H1 (cell line): ENCODE data around the gene MYRF. TPM values are rescaled to one million over a fixed set of nuclear protein-coding genes. Genes with fewer than 3 reads are reported as not detected.
A peak's percentile ranks its signal among the peaks of the same experiment; 100 is the strongest.

Experiments used
- CTCF ChIA-PET: fragments of 300-600 bp; sonication (Branson Sonifier 250); formaldehyde crosslinking; loops from one replicate; lab custom pipeline; 2021; ENCODE audit not compliant: partially characterized antibody; lab: Charles Lee
- POLR2A ChIA-PET: fragments of 300-600 bp; sonication (Branson Sonifier 250); formaldehyde crosslinking; loops from one replicate; lab custom pipeline; 2021; ENCODE audit warnings: inconsistent platforms; ENCODE audit not compliant: partially characterized antibody; lab: Charles Lee
- DNase-seq, 2 experiments: peaks; one replicate each; pipeline versions ENCODE4 v3.0.0 to v3.0.0-alpha.2; 2010 to 2022; ENCODE audit warnings: low spot score in 2 of 2, low read depth in 1 of 2, mixed read lengths in 1 of 2
- FAIRE-seq: peaks from 2 replicates; lab custom pipeline; 2011; peaks lifted over from hg19 to GRCh38; lab: Jason Lieb, UNC
- H2AFZ ChIP-seq: 2 replicates; pipeline ENCODE4 v1.8.1; 2012; ENCODE audit warnings: low read length, inconsistent platforms
- H2AK5ac ChIP-seq: 2 replicates; pipeline ENCODE4 v1.6.1; 2013; ENCODE audit warnings: low read depth, low read length
- H2BK120ac ChIP-seq: replicated peaks from 2 replicates; pipeline ENCODE3; 2013; ENCODE audit warnings: low read depth, low read length, inconsistent platforms
- H2BK12ac ChIP-seq: 2 replicates; pipeline ENCODE4 v1.6.1; 2013; ENCODE audit warnings: low read depth, low read length
- H2BK15ac ChIP-seq: 2 replicates; pipeline ENCODE4 v1.6.1; 2013; ENCODE audit warnings: low read length
- H2BK20ac ChIP-seq: 2 replicates; pipeline ENCODE4 v1.6.1; 2013; ENCODE audit warnings: low read length
- H2BK5ac ChIP-seq: 2 replicates; pipeline ENCODE4 v1.6.1; 2013; ENCODE audit warnings: low read depth, low read length
- H3K14ac ChIP-seq: 2 replicates; pipeline ENCODE4 v1.6.1; 2013; ENCODE audit warnings: inconsistent platforms; ENCODE audit not compliant: insufficient read length
- H3K18ac ChIP-seq: 2 replicates; pipeline ENCODE4 v1.6.1; 2013; ENCODE audit warnings: low read length; ENCODE audit errors: extremely low read depth
- H3K23ac ChIP-seq: 2 replicates; pipeline ENCODE4 v1.6.1; 2013; ENCODE audit warnings: inconsistent platforms; ENCODE audit not compliant: insufficient read length
- H3K23me2 ChIP-seq: 2 replicates; pipeline ENCODE4 v1.6.1; 2013; ENCODE audit warnings: low read depth, low read length
- H3K27ac ChIP-seq: 2 replicates; pipeline ENCODE4 v1.6.1; 2011; ENCODE audit warnings: low read depth, low read length, inconsistent platforms
- H3K27me3 ChIP-seq, 4 experiments: replicated peaks in 1 of 4; 1 replicate in 1 of 4; 2 replicates in 3 of 4; pipeline versions ENCODE4 v1.6.1 to v1.8.1; 2011 to 2013; ENCODE audit warnings: low read length in 3 of 4, mild to moderate bottlenecking in 3 of 4, inconsistent platforms in 2 of 4, mixed read lengths in 2 of 4, moderate library complexity in 1 of 4; ENCODE audit not compliant: control insufficient read depth in 3 of 4, insufficient read depth in 3 of 4; ENCODE audit errors: extremely low read depth in 1 of 4
- H3K36me3 ChIP-seq, 4 experiments: 2 replicates each; pipeline versions ENCODE4 v1.6.1 to v1.8.1; 2011 to 2013; ENCODE audit warnings: mild to moderate bottlenecking in 4 of 4, low read length in 3 of 4, moderate library complexity in 2 of 4, control low read depth in 1 of 4, inconsistent platforms in 1 of 4; ENCODE audit not compliant: insufficient read depth in 4 of 4, control insufficient read depth in 2 of 4
- H3K4ac ChIP-seq: replicated peaks from 2 replicates; pipeline ENCODE3; 2013; ENCODE audit warnings: low read length, low read depth, mixed read lengths, inconsistent platforms; ENCODE audit not compliant: insufficient read length
- H3K4me1 ChIP-seq, 4 experiments: replicated peaks in 1 of 4; 1 replicate in 1 of 4; 2 replicates in 3 of 4; pipeline versions ENCODE4 v1.6.1 to v1.8.1; 2011 to 2013; ENCODE audit warnings: low read length in 3 of 4, inconsistent platforms in 2 of 4, mixed read lengths in 1 of 4; ENCODE audit not compliant: insufficient read depth in 4 of 4, control insufficient read depth in 3 of 4
- H3K4me2 ChIP-seq, 2 experiments: 2 replicates each; pipeline versions ENCODE4 v1.6.1 to v1.8.1; 2011 to 2013; ENCODE audit warnings: low read depth in 2 of 2, low read length in 2 of 2, control low read depth in 1 of 2, inconsistent platforms in 1 of 2, mild to moderate bottlenecking in 1 of 2; ENCODE audit not compliant: insufficient read depth in 1 of 2
- H3K4me3 ChIP-seq, 4 experiments: fragments of 200-600, 300-600 bp in 1 of 4; sonication (generic), shearing (Covaris generic), sonication (Bioruptor Twin) in 1 of 4; 2 replicates each; pipeline versions ENCODE4 v1.5.1 to v1.8.1; 2011 to 2016; ENCODE audit warnings: low read length in 4 of 4, low read depth in 3 of 4, control low read depth in 2 of 4, inconsistent platforms in 2 of 4, mild to moderate bottlenecking in 2 of 4, mixed read lengths in 1 of 4, moderate library complexity in 1 of 4; ENCODE audit not compliant: insufficient read depth in 2 of 4; ENCODE audit errors: extremely low read depth in 1 of 4
- H3K56ac ChIP-seq: replicated peaks from 2 replicates; pipeline ENCODE3; 2013; ENCODE audit warnings: low read depth, mild to moderate bottlenecking, mixed read lengths, low read length, inconsistent platforms; ENCODE audit not compliant: insufficient read length
- H3K79me1 ChIP-seq: 2 replicates; pipeline ENCODE4 v1.6.1; 2013; ENCODE audit warnings: low read depth, low read length, control low read depth
- H3K79me2 ChIP-seq, 2 experiments: 2 replicates each; pipeline versions ENCODE4 v1.6.1 to v1.8.1; 2012 to 2013; ENCODE audit warnings: low read length in 2 of 2, mild to moderate bottlenecking in 2 of 2, inconsistent platforms in 1 of 2; ENCODE audit not compliant: insufficient read depth in 2 of 2, control insufficient read depth in 1 of 2
- H3K9ac ChIP-seq, 4 experiments: replicated peaks in 1 of 4; 1 replicate in 1 of 4; 2 replicates in 3 of 4; pipeline versions ENCODE4 v1.6.1 to v1.8.1; 2011 to 2013; ENCODE audit warnings: low read depth in 3 of 4, low read length in 3 of 4, control low read depth in 2 of 4, mild to moderate bottlenecking in 2 of 4, moderate library complexity in 2 of 4, inconsistent platforms in 1 of 4; ENCODE audit errors: extremely low read depth in 1 of 4
- H3K9me3 ChIP-seq, 2 experiments: 2 replicates each; pipeline versions ENCODE4 v1.6.1 to v1.8.1; 2012 to 2013; ENCODE audit warnings: mild to moderate bottlenecking in 2 of 2, moderate library complexity in 2 of 2, control low read depth in 1 of 2, inconsistent platforms in 1 of 2, low read depth in 1 of 2, low read length in 1 of 2, mixed read lengths in 1 of 2; ENCODE audit not compliant: insufficient read depth in 2 of 2
- H4K20me1 ChIP-seq, 2 experiments: replicated peaks in 1 of 2; 2 replicates each; pipeline versions ENCODE3 to v1.8.1; 2011 to 2013; ENCODE audit warnings: inconsistent platforms in 2 of 2, low read length in 2 of 2, mild to moderate bottlenecking in 1 of 2; ENCODE audit not compliant: insufficient read depth in 2 of 2, control insufficient read depth in 1 of 2
- H4K5ac ChIP-seq: 2 replicates; pipeline ENCODE4 v1.6.1; 2013; ENCODE audit warnings: low read length, low read depth, mixed read lengths, inconsistent platforms; ENCODE audit not compliant: insufficient read length
- H4K8ac ChIP-seq: 2 replicates; pipeline ENCODE4 v1.8.0; 2013; ENCODE audit warnings: mild to moderate bottlenecking, moderate library complexity, low read length, inconsistent platforms; ENCODE audit not compliant: insufficient read depth; ENCODE audit errors: extremely low read depth
- H4K91ac ChIP-seq: replicated peaks from 2 replicates; pipeline ENCODE3; 2013; ENCODE audit warnings: low read length, mixed read lengths, inconsistent platforms; ENCODE audit not compliant: insufficient read length
- BRCA1 ChIP-seq: IDR thresholded peaks from 2 replicates; pipeline ENCODE4 v1.6.1; 2012; ENCODE audit warnings: low read depth, low read length, improper control_type of control experiment
- EP300 ChIP-seq, 2 experiments: IDR thresholded peaks; 1 replicate in 1 of 2; 2 replicates in 1 of 2; pipeline ENCODE4 v1.6.1; 2011 to 2012; ENCODE audit warnings: low read depth in 2 of 2, low read length in 2 of 2, mild to moderate bottlenecking in 2 of 2, borderline replicate concordance in 1 of 2, inconsistent platforms in 1 of 2, moderate library complexity in 1 of 2
- EZH2 ChIP-seq: fragments of 200-600 bp; sonication (generic); IDR thresholded peaks from 2 replicates; pipeline ENCODE4 v1.7.1; 2012; ENCODE audit warnings: low read depth, mild to moderate bottlenecking, moderate library complexity, low read length, inconsistent platforms; ENCODE audit not compliant: severe bottlenecking
- POU5F1 ChIP-seq: IDR thresholded peaks from 2 replicates; pipeline ENCODE4 v1.6.1; 2011; ENCODE audit warnings: low read depth, mild to moderate bottlenecking, low read length, moderate library complexity
- RFX5 ChIP-seq: IDR thresholded peaks from 2 replicates; pipeline ENCODE4 v1.6.1; 2011; ENCODE audit warnings: low read depth, low read length, improper control_type of control experiment, borderline replicate concordance
- RNF2 ChIP-seq: fragments of 200-900, 300-1000 bp; sonication (generic); IDR thresholded peaks from 2 replicates; pipeline ENCODE4 v1.7.1; 2016; ENCODE audit warnings: borderline replicate concordance, low read depth, mild to moderate bottlenecking, antibody characterized with exemption, low read length; ENCODE audit not compliant: poor library complexity, severe bottlenecking; ENCODE audit errors: missing control alignments
- SRF ChIP-seq: IDR thresholded peaks from 2 replicates; pipeline ENCODE4 v1.6.1; 2011; ENCODE audit warnings: mild to moderate bottlenecking, low read depth, low read length, moderate library complexity
- SUZ12 ChIP-seq: fragments of 200-600 bp; sonication (generic); IDR thresholded peaks from 2 replicates; pipeline ENCODE4 v1.6.1; 2012; ENCODE audit warnings: mild to moderate bottlenecking, inconsistent platforms, low read length, moderate library complexity, mixed read lengths
- TAF7 ChIP-seq: optimal IDR thresholded peaks from 2 replicates; pipeline ENCODE3; 2011; ENCODE audit warnings: low read depth, mild to moderate bottlenecking, inconsistent platforms, low read length, moderate library complexity, borderline replicate concordance
- TBP ChIP-seq: IDR thresholded peaks from 2 replicates; pipeline ENCODE4 v1.6.1; 2011; ENCODE audit warnings: low read depth, low read length, improper control_type of control experiment
- WGBS, 2 experiments: shearing (Covaris generic) in 1 of 2; methylation state at CpG; one replicate each; pipeline versions ENCODE4 v1.1.6 to v1.1.7; 2013 to 2015; ENCODE audit warnings: low lambda C conversion rate in 2 of 2, mixed read lengths in 2 of 2, inconsistent platforms in 1 of 2, low coverage in 1 of 2, missing lambda C conversion rate in 1 of 2; ENCODE audit not compliant: insufficient replicate concordance in 2 of 2, insufficient coverage in 1 of 2, insufficient read length in 1 of 2; ENCODE audit errors: extremely low coverage in 1 of 2, missing lambda C conversion rate in 1 of 2; 5-methylcytosine and 5-hydroxymethylcytosine counted together
- polyA plus RNA-seq, 7 experiments: library from polyadenylated mRNA; depleted of rRNA in 3 of 7; stranded (reverse) in 5 of 7; unstranded in 2 of 7; fragments of >200 nt in 5 of 7; fragments of 200-250 nt in 2 of 7; gene quantifications; 1 replicate in 5 of 7; 2 replicates in 1 of 7; 4 replicates in 1 of 7; pipeline versions ENCODE4 v1.2.1 to v1.2.3, GENCODE V29; 2011 to 2013; ENCODE audit warnings: missing spikeins in 2 of 7, mixed read lengths in 2 of 7
- total RNA-seq: library from RNA; stranded (reverse); fragmentation: NEBNext Ultra II Directional; extraction: Animal tissue kit (Norgen Biotek cat#: 25700); gene quantifications from 2 replicates; pipeline ENCODE4 v1.2.1, GENCODE V29; 2021

MYRF gene
- total and polyA plus RNA-seq, 2 of the 8 experiments (the other 6 are each of a cell fraction or from before 2014, with no cell fraction given) = 6.0 to 6.1 TPM

- POLR2A ChIA-PET = interaction anchor here (0.6 to 2.1 kb wide), 5 partner anchors 8 to 83 kb away, joined by 3 to 5 read pairs (median 4); partner anchors contain the start of genes FEN1 and TMEM258
- H3K18ac ChIP-seq = peak overlapping the region; percentile 28; the same call in 1 of the 2 replicates
- no peak overlapping the region for H3K23ac ChIP-seq
- H2BK5ac ChIP-seq = no peak overlapping the region; the same call in 1 of the 2 replicates
- H3K36me3 ChIP-seq = no peaks in the 10 kb centered on the region
- no peak overlapping the region for H3K4me3 ChIP-seq
- DNase-seq (no peak), FAIRE-seq (no peak)
- WGBS, 2 experiments = 80% methylated on average over 7 of the region's 7 CpGs; no CpG with 5 or more reads in 1 of the 2 experiments
- no peak overlapping the region for H2AK5ac ChIP-seq
- H3K79me2 ChIP-seq = no peaks in the 10 kb centered on the region
- no peak overlapping the region for H2AFZ ChIP-seq
- no peak overlapping the region for H4K91ac ChIP-seq
- H4K5ac ChIP-seq = no peak overlapping the region
- H3K79me1 ChIP-seq = no peaks in the 10 kb centered on the region
- CTCF ChIA-PET = interaction anchor here (0.7 to 7.9 kb wide), 16 partner anchors 8 to 455 kb away, joined by 3 to 47 read pairs (median 6); no protein-coding TSS in a partner anchor
- no peak overlapping the region for H3K4ac ChIP-seq
- no peak overlapping the region for H2BK12ac ChIP-seq
- H4K20me1 ChIP-seq = no peaks in the 10 kb centered on the region
- peaks cover 0 to 17% (median 8%) of the 10 kb centered on the region in 4 experiments; a peak in 4 of 7 replicates for H3K4me1 ChIP-seq
- H3K27ac ChIP-seq = no peak overlapping the region
- no peak overlapping the region for H3K14ac ChIP-seq
- H2BK15ac ChIP-seq = no peak overlapping the region
- no peak overlapping the region for H2BK120ac ChIP-seq
- H3K4me2 ChIP-seq = no peak overlapping the region
- no peaks in the 10 kb centered on the region for H3K23me2 ChIP-seq
- TF ChIP-seq TBP = no peak
- no peak for TF ChIP-seq BRCA1
- no peak for TF ChIP-seq RFX5
- TF ChIP-seq TAF7 = no peak
- TF ChIP-seq SUZ12 = no peak
- no peak for TF ChIP-seq EP300 (IDR thresholded peaks at IDR 0.05; ENCODE audit: borderline replicate concordance in 1 of 2, low read depth in 2 of 2, low read length in 2 of 2)
- TF ChIP-seq RNF2 = no peak
- TF ChIP-seq SRF = no peak
- no peak for TF ChIP-seq EZH2
- TF ChIP-seq POU5F1 = no peak
- TF ChIP-seq, all 59 proteins: peak for 0
- no peak overlapping the region for H3K9ac ChIP-seq
- H4K8ac ChIP-seq = no peak overlapping the region
- no peaks in the 10 kb centered on the region; a peak in 1 of 7 replicates for H3K27me3 ChIP-seq
- 0 out of 2 replicates have a peak overlapping the region, but pooled peaks have one; percentile 61 for H2BK20ac ChIP-seq
- no peak overlapping the region for H3K56ac ChIP-seq
- H3K9me3 ChIP-seq = no peaks in the 10 kb centered on the region
These were observed 42.4 kb upstream of the MYRF start for GRCh38 chr11:61710019-61710418.
